HG03097 (cell line): ENCODE measurements around the gene MED29.

Experiments used
- ATAC-seq: cut with Tn5 transposase; IDR thresholded peaks from one replicate; pipeline ENCODE4 v1.9.1; 2021; ENCODE audit not compliant: unreplicated experiment, low FRiP score

MED29 gene, protein sequence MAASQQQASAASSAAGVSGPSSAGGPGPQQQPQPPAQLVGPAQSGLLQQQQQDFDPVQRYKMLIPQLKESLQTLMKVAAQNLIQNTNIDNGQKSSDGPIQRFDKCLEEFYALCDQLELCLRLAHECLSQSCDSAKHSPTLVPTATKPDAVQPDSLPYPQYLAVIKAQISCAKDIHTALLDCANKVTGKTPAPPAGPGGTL

DNA sequence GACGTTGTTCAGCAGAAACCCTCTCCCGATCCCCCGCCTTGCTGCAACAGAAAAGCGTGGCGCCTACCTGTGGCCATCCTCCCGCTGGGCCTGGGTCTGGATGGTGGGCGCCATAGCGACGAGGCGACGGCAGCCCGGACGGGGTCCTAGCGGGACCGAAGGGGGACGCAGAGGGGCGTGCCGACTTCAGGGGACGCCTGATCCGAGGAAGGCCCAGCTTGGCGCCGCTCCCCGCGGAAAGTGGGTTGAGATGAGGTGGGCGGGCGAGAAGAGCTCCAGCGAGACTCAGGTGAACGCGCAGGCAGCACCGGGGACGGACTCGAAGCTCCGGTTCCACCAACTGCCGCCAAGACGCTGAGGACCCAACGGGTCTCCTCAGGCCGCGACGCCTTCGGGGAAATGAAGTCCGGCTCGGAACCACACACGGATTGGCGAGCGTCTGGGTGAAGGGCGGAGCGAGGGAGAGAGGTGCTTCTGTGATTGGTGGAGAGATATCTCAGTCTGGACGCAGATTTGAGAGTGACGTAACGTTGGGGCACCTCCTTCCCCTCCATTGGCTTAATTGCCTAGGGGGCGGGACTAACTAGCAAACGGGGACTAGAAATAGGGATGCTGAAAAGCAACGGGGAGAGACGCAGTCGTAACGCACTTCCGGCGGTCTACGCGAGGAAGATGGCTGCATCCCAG is at the start of gene MED29, which contains the start of gene PAF1:
Gene MED29 (plus strand): TSS at position 628 of the 687 bp plus-strand sequence. CDS start 45 bp downstream, at position 673.
Gene PAF1 (minus strand): TSS at position 356 of the 687 bp plus-strand sequence. CDS start 242 bp downstream, at position 114.
- peak; percentile 86 for ATAC-seq

DNA sequence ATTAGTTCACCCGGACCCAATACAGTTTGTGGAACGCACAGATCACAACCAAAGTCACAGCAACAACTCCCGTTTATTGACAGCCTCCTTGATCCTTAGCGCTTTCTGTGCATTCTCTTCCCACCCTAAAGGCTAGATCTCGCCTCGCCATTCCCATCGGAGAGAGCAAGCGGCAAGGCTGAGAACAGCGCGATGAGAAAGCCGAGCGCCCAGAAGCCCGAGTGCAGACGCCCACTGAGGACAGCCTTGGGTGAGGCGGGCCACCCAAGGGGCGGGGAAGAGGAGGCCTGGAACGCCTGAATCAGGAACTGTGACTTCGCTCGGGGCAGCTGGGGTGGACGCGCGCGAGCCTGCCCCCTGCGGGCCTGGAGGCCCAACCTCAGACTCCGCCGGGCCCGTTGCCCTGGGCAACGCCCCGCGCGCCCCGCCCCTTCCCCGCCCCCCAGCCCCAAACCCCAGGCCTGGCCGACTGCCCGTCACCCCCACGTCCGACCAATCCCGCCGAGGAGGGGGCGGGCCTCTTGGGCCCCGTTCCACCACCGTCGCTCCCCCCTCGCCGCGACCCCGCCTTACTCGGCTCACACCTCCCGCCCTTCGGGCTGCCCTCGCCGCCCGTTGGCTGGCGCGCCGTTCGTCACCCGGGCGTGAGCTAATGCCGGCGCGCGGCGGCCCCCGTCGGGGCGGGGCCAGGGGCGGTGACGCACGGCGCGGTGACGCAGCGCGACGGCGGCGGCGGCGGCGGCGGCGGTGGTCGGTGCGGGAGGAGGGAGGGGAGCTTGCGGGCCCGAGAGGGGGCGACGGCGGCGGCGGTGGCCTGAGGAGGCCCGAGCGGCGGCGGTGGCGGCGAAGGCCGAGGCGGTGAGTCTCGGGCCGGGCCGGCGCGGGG is 49.2 kb upstream of the MED29 start, which contains the start of gene SAMD4B:
Gene SAMD4B (plus strand): TSS at position 703 of the 886 bp plus-strand sequence. CDS start 14,473 bp downstream, outside the sequence.
- ATAC-seq: peak; percentile 91

DNA sequence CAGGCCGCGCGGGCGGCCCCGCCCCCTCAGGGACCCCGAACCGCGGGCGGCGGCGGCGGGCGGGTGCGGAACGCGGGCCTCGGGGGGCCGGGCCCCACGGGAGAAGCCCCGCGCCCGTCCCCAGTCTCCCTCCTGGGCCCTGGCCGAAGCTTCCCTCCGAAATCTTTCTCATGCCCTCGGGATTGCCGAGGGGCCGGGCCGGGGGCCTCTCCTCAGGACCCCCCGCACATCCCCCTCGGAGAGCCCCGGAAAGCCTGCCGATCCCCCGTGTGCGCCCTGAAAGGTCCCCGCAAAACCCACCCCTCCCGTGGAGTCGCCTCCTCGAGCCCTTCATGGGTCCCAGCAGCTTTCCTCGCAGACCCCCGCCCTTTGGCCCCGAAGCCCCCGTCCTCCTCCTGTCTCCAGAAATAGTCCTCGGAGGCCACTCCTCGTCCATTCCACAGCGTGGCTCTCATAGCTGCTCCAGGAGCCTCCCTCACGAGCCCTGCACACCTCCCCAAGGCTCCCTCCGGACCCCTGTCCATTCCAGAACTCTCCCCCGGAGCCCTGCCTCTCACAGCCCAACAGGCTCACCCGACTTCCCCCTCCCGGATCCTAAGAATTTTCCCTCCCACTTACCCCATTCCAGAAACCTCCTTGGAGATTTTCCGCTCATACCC is 48.4 kb upstream of the MED29 start:
- no peak for ATAC-seq

DNA sequence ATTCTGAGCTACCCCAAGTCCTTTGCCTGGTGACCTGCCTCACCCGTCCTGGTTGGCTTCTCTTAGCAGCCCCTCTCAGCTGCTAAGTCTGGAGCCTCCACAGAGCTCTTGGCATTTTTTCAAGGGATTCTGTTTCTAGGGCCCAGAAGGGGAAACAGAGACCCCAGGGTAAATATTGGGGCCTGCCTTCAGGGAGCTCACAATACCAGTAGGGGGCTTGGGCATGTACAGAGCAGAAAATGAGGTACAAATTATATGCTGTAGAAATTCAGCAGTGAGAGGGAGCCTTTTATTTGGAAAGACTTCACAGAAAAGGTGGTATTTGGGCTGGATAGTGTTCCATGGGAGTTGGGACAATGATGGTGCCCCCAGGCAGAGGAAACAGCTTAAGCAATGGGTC is 45.2 kb upstream of the MED29 start:
- ATAC-seq: no peak

DNA sequence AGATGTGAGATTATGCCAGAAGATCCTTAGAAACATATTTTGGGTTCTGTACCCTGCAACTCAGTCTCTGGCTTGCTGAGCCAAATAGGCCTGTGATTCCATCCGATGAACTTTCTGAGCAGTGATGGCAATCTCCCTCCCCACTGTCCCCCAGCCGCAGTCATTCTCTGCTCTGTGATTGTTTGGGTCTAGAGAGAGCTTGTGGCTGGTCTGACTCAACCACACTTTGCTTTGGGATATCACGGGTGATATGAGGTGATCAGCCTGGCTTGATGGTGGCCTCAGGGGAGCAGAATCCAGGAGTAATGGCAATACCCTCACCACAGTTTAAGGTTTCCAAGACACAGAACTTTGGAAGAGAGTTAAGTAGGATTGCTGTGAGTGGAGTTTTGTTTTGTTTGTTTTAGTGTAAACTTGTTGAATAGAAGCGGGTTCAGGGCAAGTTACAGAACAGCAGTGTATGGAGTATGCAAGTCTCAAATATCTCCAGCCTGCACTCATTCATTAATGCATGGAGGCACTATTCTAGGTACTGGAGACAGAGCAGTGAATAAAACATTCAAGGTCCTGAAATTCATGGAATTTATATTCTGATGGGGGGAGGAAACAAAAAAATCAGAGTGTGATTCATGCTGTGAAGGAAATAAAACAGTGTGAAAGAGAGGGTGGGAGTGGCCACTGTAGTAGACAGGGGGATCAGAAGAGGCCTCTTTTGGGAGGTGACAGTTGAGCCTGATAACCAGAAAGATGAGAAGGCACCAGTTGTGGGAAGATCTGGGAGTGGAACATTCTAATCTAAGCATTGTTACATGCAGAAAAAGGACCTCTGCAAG is 43.6 kb upstream of the MED29 start:
- no peak for ATAC-seq

DNA sequence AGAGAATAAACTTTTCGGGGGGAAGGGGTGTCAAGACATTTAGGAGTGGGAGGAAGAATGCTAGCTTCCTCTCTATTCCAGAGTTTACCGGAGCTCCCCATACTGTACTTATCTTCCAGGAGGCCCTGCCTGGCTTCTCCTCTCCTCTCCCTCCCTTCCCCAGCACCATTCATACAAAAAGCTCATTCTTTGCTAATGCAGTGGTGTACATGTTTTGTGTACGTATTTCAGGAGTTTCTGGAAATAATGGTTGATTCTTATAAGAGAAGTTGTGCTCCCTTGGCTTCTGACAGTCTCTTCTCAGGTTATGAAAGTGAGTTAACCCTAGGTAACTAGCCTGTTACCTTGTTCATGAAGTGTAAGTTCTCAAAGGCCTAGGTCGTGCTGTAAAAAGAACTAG is 41.9 kb upstream of the MED29 start:
- ATAC-seq: no peak

DNA sequence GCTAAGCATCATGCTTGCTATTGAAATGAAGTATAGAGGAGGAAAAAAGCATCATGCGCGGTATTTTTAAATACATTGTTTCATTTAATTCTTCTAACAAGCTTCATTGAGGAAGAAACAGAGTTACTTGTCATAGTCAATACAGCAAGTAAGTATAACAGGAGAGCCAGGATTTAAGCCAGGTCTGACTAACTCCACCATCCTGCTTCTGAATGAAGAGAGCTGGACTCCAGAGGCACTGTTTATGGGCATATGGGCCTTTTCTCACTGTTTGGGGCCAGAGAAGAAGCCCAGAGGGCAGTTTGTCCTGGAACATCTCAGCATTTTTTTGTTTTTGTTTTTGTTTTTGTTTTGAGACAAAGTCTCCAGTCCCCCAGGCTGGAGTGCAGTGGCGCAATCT is 41.0 kb upstream of the MED29 start:
- no peak for ATAC-seq

DNA sequence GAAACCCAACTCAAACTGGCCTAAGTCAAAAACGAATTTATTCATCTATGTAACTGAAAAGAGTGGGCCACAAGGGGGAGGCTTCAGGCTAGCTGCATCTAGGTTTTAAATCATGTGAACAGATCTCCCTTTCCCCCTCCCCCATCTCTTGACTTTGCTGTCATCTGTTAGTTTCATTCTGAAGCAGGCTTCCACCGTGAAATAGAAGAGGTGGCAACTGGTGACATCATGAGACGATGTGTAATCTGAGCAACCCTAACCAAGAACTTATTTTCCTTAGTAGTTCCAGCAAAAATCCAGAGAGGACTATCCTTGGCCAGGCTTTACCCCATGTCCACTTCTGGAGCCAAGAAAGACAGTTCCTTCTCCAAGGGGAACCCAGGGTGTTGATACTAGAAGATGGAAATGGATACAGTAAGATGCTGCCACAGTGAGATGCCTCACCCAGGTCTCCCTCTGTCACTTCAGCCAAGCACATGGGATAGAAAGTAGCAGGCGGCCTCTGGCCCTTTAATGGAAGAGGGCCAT is 39.6 kb upstream of the MED29 start:
- no peak for ATAC-seq

DNA sequence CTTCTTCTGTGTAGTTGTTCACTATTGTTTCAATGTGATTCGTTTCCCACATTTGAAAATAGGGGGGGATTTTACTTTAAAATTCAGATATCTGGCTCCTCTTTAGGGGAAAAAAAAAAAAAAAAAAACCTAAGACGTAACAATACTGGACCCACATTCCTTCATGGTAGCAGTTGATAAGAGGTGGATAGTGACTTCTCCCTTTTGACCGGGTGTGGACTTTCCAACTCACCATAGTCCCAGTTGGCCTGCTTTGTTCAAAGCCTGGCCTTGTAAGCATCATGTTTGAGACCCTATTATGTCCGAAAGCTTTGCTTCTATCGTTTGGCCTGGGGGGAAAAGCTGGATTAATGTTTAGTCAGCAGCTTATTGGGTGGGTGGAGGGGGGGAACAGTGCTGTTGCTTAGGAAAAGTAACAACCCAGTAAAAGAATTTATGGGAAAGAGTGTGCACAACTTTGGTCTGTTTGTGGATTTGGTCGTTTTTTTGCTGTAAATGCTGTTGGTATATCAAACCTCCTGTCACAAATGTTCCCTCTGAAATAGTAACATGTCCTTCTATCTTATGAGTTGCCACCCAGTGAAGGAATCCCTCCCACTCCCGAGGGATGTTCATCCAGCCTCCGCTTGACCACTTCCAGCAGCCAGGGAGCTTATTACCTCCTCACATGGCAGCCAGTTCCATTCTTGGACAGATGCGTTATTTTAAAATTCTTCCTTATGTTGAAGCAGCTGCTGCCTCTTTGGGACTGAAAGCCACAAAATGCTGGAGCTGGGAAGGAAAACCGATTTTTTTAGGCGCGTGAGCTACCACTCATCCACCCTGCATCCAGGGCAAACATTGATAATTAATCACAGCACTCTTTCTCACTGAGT is 38.6 kb upstream of the MED29 start:
- ATAC-seq: no peak

DNA sequence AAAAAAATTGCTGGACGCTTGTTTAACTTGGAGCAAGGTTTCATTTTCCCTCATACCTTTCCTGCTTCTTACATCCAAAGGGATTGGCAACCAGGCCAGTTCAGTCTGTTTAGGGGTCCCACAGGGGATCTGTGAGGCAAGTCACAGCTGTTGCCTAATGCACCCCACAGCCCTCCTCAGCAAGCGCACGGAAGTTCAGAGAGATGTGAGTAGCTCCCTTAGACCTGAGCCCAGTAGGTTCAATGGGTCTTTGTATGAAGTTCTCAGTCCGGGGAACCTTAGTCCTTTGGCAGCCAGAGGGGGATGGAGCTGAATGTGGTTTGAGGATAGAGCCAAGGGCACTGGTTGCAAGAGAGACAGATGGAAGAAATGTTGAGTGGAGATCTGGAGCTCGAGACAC is 35.9 kb upstream of the MED29 start:
- no peak for ATAC-seq

DNA sequence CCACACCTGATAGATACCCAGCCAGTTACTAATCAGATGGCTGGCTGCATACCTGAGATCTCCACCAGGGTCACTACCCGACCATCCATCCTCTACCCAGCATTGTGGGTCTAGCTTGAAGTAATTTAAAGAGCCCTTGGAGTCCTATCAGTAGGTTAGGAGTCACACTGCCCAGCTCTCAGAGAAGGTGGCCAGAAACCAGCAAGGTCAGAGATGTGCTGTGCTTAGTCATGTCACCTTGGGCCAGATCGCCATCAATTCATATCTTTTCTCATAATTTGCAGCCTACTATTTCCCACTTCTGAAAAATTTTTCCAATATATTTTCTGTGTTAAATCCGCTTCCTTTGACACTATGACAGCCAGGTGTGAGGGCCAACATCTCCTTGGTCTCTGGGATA is 35.1 kb upstream of the MED29 start:
- no peak for ATAC-seq

DNA sequence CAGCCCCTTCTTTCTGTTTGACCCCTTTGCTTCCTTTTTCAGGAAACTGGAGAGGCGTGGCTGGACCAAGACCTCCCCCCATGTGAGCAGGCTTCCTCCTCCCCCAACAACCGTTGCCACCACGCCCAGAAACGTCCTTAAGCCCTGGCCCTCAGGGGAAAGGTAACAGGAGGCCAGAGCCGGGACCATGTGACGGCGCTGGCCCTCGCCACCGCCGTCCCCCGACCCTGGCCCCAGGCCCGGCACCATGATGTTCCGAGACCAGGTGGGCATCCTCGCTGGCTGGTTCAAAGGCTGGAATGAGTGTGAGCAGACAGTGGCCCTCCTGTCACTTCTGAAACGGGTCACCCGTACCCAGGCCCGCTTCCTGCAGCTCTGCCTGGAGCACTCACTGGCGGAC is 34.5 kb upstream of the MED29 start:
- ATAC-seq: no peak

DNA sequence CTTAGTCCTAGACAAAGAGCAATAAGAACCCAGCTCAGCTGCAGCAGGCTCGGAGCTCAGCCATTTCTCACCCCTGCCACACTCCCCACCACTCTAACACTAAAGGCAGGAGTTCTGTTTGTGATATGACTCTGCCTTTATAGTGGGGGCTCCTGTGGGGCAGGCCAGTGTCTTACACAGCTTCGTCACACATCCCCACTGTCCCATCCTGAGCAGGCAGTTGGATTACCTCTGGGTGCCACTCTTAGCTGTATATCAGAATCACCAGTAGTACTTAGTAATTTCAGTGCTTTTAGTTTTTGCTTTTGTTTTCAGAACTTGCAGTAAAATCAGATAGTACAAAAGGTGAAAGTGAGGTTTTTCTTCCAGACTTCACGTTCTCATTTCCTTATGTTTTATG is 32.2 kb upstream of the MED29 start:
- ATAC-seq: no peak

DNA sequence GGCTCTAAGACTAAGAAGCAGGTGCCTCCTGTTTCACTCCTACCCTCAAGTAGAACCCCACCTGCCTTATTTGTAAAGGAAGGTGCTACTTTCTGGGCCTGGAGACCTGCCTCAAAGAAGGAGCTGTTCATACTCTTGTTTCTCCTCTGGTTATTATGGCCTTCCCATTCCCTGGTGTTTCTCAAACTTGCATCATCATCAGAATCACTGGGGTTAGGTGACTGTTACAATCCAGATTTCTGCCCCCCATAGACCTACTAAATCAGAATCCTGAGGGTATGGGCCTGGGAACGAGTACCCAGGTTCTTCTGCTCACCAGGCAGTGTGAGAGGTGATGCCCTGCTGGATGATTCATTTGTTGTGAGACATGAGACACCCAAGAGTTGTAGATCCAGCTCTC is 30.6 kb upstream of the MED29 start:
- no peak for ATAC-seq

DNA sequence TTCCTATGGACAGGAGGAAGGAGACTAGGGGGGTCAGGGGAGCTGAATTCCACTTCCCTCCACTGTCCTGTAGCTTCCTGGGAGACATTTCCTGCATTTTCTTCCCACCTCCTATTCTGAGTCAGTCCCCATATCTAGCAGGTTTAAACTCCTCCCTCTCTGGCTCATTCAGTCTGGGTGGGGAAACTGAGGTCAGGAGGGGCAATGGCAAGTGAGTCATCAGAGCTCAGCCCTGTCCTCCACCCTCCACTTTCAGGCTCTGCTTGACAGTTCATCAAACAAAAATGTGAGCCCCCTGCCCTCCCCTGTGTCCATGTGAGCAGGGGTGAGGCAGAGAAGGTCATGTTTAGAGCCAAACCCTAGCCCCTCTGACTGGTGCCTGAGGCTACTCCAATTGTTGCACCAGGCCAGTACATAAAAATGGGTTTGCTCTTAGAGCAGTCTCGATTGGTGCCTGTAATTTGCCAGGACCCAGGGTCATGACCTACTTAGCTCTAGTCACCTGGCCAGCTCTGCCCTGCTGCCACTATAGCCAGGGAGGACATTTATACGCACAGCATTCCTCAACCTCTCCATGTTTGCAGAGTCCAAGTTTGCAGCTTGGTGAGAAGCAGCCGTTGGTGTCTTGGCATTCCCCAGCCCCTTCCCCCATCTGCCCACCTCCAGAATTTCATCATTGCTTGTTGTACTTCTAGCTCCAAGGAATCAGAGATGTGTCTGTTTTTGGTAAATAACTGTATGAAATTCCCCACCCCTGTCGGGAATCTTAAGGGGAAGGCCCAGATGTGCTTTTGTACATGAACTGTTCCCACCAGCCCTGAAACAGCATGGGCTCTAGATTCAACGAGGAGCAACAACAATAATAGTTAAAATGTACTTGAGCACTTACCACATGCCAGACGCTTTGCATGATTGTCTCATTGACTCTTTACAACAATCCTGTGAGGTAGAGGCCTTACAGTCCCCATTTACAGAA is 28.2 kb upstream of the MED29 start:
- no peak for ATAC-seq

DNA sequence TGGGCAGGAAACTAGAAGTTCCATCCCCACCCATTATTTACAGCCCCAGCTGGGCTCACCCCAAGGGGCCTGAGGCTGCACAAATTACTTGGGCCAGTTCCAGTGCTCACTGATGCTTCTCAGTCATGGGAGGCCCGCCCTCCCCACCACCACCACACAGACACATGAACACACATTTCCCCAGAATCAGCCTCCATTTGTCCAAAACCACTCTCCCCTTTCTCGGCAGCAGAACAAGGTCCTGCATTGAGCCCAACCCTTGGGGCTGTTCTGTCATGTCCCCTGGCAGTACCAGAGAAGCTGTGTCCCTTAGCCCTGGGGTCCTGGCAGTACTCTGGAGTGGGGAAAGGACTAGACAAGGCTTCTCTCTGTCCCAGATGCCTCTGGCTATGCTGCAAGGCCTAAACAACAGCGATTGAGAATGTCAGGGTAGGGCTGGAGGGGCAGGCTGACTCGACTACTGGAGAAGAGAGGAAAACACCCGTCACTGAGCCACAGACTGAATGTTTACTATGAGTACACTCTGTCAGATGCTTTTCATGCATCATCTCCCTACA is 27.2 kb upstream of the MED29 start:
- no peak for ATAC-seq

DNA sequence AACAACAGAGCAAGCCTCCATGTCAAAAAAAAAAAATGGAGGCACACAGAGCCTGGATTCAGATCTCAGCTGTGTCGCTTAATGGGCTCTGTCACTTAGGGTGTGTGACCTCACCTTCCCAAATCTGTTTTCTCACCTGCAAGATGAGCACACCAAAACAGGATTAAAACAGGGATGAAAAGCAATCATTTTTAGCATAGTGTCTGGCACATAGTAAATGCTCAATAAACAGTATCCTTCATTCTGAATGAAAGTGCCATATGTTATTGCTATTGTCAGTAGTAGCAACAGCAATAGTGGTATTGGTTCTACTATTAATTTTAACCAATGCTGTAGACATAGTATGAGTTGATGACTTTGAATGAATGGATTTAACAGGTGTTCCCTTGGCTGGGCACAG is 25.6 kb upstream of the MED29 start:
- ATAC-seq: no peak
